ENCODE measurements around the gene STYXL2.

The STYXL2 gene

GRCh38 chr1:167095368-167095767, 1.5 kb downstream of the STYXL2 start:
- TF ChIP-seq SPI1 (IDR thresholded peaks at IDR 0.05; ENCODE audit: borderline replicate concordance, low read depth) (no peak), GABPA (IDR thresholded peaks at IDR 0.05; ENCODE audit: low read depth) (no peak), REST (IDR thresholded peaks at IDR 0.05; ENCODE audit: insufficient replicate concordance, low read depth) (no peak), POLR2AphosphoS5 (IDR thresholded peaks at IDR 0.05; ENCODE audit: low read depth) (no peak), CTCF (IDR thresholded peaks at IDR 0.05; ENCODE audit: insufficient read depth, low read length) (no peak)
- no peak for DNase-seq (ENCODE audit: low read depth in 1 of 2, low spot score in 1 of 2)
- H3K27me3 ChIP-seq (ENCODE audit: insufficient read depth, poor library complexity, severe bottlenecking): no peaks in the 10 kb centered on the region
- H3K27ac ChIP-seq (replicated peaks): no peak overlapping the region
- H3K4me3 ChIP-seq (replicated peaks; ENCODE audit: insufficient read depth, low read length): no peak overlapping the region

- H3K27me3 ChIP-seq (ENCODE audit: insufficient read depth, poor library complexity, severe bottlenecking): no peaks in the 10 kb centered on the region
- no peak overlapping the region for H3K4me3 ChIP-seq (replicated peaks; ENCODE audit: insufficient read depth, low read length)
- TF ChIP-seq GABPA (IDR thresholded peaks at IDR 0.05; ENCODE audit: low read depth) (no peak), REST (IDR thresholded peaks at IDR 0.05; ENCODE audit: insufficient replicate concordance, low read depth) (no peak), POLR2AphosphoS5 (IDR thresholded peaks at IDR 0.05; ENCODE audit: low read depth) (no peak), CTCF (IDR thresholded peaks at IDR 0.05; ENCODE audit: insufficient read depth, low read length) (no peak), SPI1 (IDR thresholded peaks at IDR 0.05; ENCODE audit: borderline replicate concordance, low read depth) (no peak)
- DNase-seq (ENCODE audit: low read depth in 1 of 2, low spot score in 1 of 2): no peak
- H3K27ac ChIP-seq (replicated peaks): no peak overlapping the region
Measured at GRCh38 chr1:167099851-167100250, 6.0 kb downstream of the STYXL2 start.

- DNase-seq (ENCODE audit: low read depth in 1 of 2, low spot score in 1 of 2): no peak
- H3K27ac ChIP-seq (replicated peaks): no peak overlapping the region
- TF ChIP-seq POLR2AphosphoS5 (IDR thresholded peaks at IDR 0.05; ENCODE audit: low read depth): no peak
- no peak for TF ChIP-seq REST (IDR thresholded peaks at IDR 0.05; ENCODE audit: insufficient replicate concordance, low read depth)
- no peak for TF ChIP-seq SPI1 (IDR thresholded peaks at IDR 0.05; ENCODE audit: borderline replicate concordance, low read depth)
- no peak for TF ChIP-seq CTCF (IDR thresholded peaks at IDR 0.05; ENCODE audit: insufficient read depth, low read length)
- no peak for TF ChIP-seq GABPA (IDR thresholded peaks at IDR 0.05; ENCODE audit: low read depth)
- no peaks in the 10 kb centered on the region for H3K27me3 ChIP-seq (ENCODE audit: insufficient read depth, poor library complexity, severe bottlenecking)
- no peak overlapping the region for H3K4me3 ChIP-seq (replicated peaks; ENCODE audit: insufficient read depth, low read length)
Measured at GRCh38 chr1:167100730-167101129, 6.9 kb downstream of the STYXL2 start.

Data from HL-60 (cell line).